Left ventricle myocardium inferior (tissue), 1 donor: ENCODE data around the gene CHMP1B. TPM values are rescaled to one million over a fixed set of nuclear protein-coding genes. Genes with fewer than 3 reads are reported as not detected.
"Not testable (repeated sequence)": the region's sequence is repeated elsewhere in the genome, so short reads cannot be mapped to it uniquely, and the experiment has no call there.

ENCODE experiments used
- DNase-seq: peaks from one replicate; pipeline ENCODE4 v3.0.0-alpha.2; 2020
- H3K27ac ChIP-seq: fragments of 200-600 bp; replicated peaks from 2 replicates; pipeline ENCODE4 v1.8.0; 2021
- H3K27me3 ChIP-seq: fragments of 200-600 bp; 2 replicates; pipeline ENCODE4 v1.8.0; 2021; ENCODE audit warnings: low read depth
- H3K36me3 ChIP-seq: fragments of 200-600 bp; 2 replicates; pipeline ENCODE4 v1.8.0; 2021
- H3K4me1 ChIP-seq: fragments of 200-600 bp; 2 replicates; pipeline ENCODE4 v1.8.0; 2021
- H3K4me3 ChIP-seq: fragments of 200-600 bp; 2 replicates; pipeline ENCODE4 v1.8.0; 2021; ENCODE audit warnings: mild to moderate bottlenecking, moderate library complexity
- H3K9me3 ChIP-seq: fragments of 200-600 bp; replicated peaks from 2 replicates; pipeline ENCODE4 v1.8.0; 2021
- CTCF ChIP-seq: fragments of 200-600 bp; IDR thresholded peaks from 2 replicates; pipeline ENCODE4 v1.8.0; 2021; ENCODE audit warnings: antibody characterized with exemption, mild to moderate bottlenecking, borderline replicate concordance
- intact Hi-C: fragments of 100-400 bp; cut with micrococcal nuclease; formaldehyde crosslinking; loops from one replicate; pipeline ENCODE4 v1.11.0; 2022
- total RNA-seq: library from RNA; stranded (reverse); fragmentation: NEBNext Ultra II Directional; extraction: Animal tissue kit (Norgen Biotek cat#: 25700); gene quantifications from one replicate; pipeline ENCODE4 v1.2.1, GENCODE V29; 2021
- donor health status: DM: no; HTN: yes; CAD: no; lungs with severe emphysema.

The CHMP1B gene
- total RNA-seq, 1 donor from 2014 or later: 30.4 TPM

GRCh38 chr18:11891737-11892136 lies 40.5 kb downstream of the CHMP1B start:
- Histone ChIP-seq H3K9me3 (no peaks in the 10 kb centered on the region), H3K36me3 (peaks cover 89% of the 10 kb centered on the region), H3K27me3 (no peaks in the 10 kb centered on the region), H3K4me3 (no peak overlapping the region), H3K27ac (no peak overlapping the region), H3K4me1 (no peaks in the 10 kb centered on the region)
- DNase-seq: no peak
- intact Hi-C loops: no loop called here
- TF ChIP-seq CTCF: no peak

GRCh38 chr18:11892438-11892837 lies 41.2 kb downstream of the CHMP1B start:
- DNase-seq, H3K4me1 ChIP-seq, intact Hi-C loops, H3K27me3 ChIP-seq, H3K4me3 ChIP-seq, H3K27ac ChIP-seq, H3K9me3 ChIP-seq: not testable (repeated sequence)
- peaks cover 83% of the 10 kb centered on the region for H3K36me3 ChIP-seq

- DNase-seq: no peak
- Histone ChIP-seq H3K36me3 (peaks cover 64% of the 10 kb centered on the region), H3K4me1 (peaks cover under 1% of the 10 kb centered on the region), H3K27me3 (no peaks in the 10 kb centered on the region), H3K4me3 (no peak overlapping the region), H3K9me3 (no peaks in the 10 kb centered on the region), H3K27ac (no peak overlapping the region)
- intact Hi-C loops: no loop called here
- no peak for TF ChIP-seq CTCF
Observed at GRCh38 chr18:11897781-11898180, 46.6 kb downstream of the CHMP1B start.

GRCh38 chr18:11899063-11899462 lies 47.9 kb downstream of the CHMP1B start:
- intact Hi-C loops: no loop called here
- H3K4me3 ChIP-seq: no peak overlapping the region
- H3K36me3 ChIP-seq: peaks cover 67% of the 10 kb centered on the region
- H3K27me3 ChIP-seq: no peaks in the 10 kb centered on the region
- no peaks in the 10 kb centered on the region for H3K9me3 ChIP-seq
- no peak overlapping the region for H3K27ac ChIP-seq
- no peak for DNase-seq
- peaks cover 3% of the 10 kb centered on the region for H3K4me1 ChIP-seq
- TF ChIP-seq CTCF: no peak

GRCh38 chr18:11901826-11902438 lies 50.7 kb downstream of the CHMP1B start:
- Histone ChIP-seq H3K4me1 (peaks cover 20% of the 10 kb centered on the region), H3K4me3 (no peak overlapping the region), H3K27me3 (no peaks in the 10 kb centered on the region), H3K9me3 (no peaks in the 10 kb centered on the region), H3K36me3 (peaks cover 61% of the 10 kb centered on the region), H3K27ac (no peak overlapping the region)
- TF ChIP-seq CTCF: no peak
- intact Hi-C loops: no loop called here
- no peak for DNase-seq

- DNase-seq: no peak
- TF ChIP-seq CTCF: no peak
- peaks cover 60% of the 10 kb centered on the region for H3K36me3 ChIP-seq
- no peaks in the 10 kb centered on the region for H3K27me3 ChIP-seq
- peaks cover 28% of the 10 kb centered on the region for H3K4me1 ChIP-seq
- intact Hi-C loops: no loop called here
- H3K9me3 ChIP-seq: no peaks in the 10 kb centered on the region
- H3K27ac ChIP-seq: no peak overlapping the region
- H3K4me3 ChIP-seq: no peak overlapping the region
Observed at GRCh38 chr18:11902522-11903292, 51.5 kb downstream of the CHMP1B start.
